ENCODE measurements around the gene PKP3. TPM values are rescaled to one million over a fixed set of nuclear protein-coding genes. Genes with fewer than 3 reads are reported as not detected.
A peak's percentile ranks its signal among the peaks of the same experiment; 100 is the strongest.
"Not testable (repeated sequence)": the region's sequence is repeated elsewhere in the genome, so short reads cannot be mapped to it uniquely, and the experiment has no call there.

Gene PKP3
- polyA plus RNA-seq, 1 donor = 71.6 TPM

DNA sequence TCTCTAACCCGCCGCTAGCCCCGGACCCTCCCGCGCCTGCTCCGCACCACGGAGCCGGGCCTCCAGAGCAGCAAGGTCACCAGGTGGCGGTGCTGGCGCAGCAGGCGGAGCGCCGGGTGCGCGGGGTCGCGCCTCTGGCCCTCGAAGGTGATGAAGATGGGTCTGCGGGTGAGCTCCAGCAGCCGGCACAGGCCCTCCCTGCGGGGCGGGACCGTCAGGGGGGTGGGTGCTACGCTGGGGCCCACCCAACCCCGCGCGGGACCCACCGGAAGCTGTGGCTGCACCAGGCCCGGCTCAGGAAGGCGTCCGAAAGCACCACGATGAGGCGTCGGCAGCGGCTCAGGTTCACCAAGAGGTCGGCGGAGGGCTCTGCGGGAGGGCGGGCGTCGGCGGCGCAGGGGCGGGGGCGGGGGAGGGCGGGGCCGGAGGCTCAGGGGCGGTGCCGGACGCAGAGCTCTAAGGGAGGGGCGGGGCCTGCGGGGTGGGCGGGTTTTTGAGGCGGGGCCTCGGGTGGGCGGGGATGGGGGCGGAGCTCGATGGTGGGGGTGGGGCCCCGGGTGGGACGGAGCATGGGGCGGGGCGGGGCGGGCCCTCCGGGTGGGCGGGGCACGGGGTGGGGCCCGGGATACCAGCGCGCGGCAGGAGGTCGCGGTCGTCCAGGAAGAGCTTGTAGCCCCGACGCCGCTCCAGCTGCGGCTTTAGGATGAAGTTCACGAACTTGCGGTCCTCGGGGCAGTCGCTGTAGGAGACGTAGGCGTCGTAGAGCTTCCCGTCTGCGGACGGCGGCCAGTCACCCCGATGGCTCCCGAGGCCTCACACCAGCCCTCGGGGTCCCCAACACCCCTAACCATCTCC, 13.0 kb downstream of the PKP3 start:
- Histone ChIP-seq H3K4me1 (ENCODE audit: control insufficient read depth, insufficient read depth, low read length) (peaks cover 11% of the 10 kb centered on the region), H3K9me3 (ENCODE audit: control insufficient read depth, low read depth, low read length) (peaks cover 9% of the 10 kb centered on the region), H3K27me3 (ENCODE audit: control insufficient read depth, insufficient read depth, low read length) (peaks cover 3% of the 10 kb centered on the region), H3K36me3 (ENCODE audit: control insufficient read depth, insufficient read depth, low read length) (peaks cover 37% of the 10 kb centered on the region), H3K27ac (ENCODE audit: low read length) (peak overlapping the region; percentile 68), H3K4me3 (ENCODE audit: low read length) (peak overlapping the region; percentile 43)
- no CpG with 5 or more reads among the region's 91 CpGs for WGBS (ENCODE audit: insufficient coverage, low lambda C conversion rate)
- DNase-seq = peak; percentile 75 to 82

DNA sequence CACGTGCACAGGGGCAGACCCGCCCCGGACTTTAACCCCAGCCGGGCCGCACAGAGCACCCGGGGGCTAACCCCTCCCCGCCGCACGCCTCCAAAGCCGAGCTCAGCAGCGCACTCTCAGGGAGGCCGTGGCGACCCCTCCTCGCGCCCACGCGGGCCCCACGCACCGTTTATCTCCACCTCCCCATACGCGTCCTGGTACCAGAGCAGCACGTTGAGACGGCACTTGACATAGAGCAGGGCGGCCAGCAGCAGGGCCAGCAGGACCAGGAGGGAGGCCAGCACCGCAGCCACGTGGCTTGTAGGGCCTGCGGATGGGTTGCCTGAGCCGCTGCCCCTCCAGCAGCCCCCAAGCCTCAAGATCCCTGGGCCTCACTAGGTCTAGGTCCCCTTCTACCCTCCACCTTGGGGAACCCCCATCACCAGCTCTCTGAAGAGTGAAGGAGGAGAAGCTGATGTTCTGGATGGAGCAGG, 13.7 kb downstream of the PKP3 start:
- no peak for DNase-seq
- Histone ChIP-seq H3K27ac (ENCODE audit: low read length) (peak overlapping the region; percentile 55), H3K27me3 (ENCODE audit: control insufficient read depth, insufficient read depth, low read length) (peaks cover 3% of the 10 kb centered on the region), H3K36me3 (ENCODE audit: control insufficient read depth, insufficient read depth, low read length) (peaks cover 37% of the 10 kb centered on the region), H3K4me1 (ENCODE audit: control insufficient read depth, insufficient read depth, low read length) (peaks cover 11% of the 10 kb centered on the region), H3K9me3 (ENCODE audit: control insufficient read depth, low read depth, low read length) (peaks cover 9% of the 10 kb centered on the region), H3K4me3 (ENCODE audit: low read length) (no peak overlapping the region)
- no CpG with 5 or more reads among the region's 28 CpGs for WGBS (ENCODE audit: insufficient coverage, low lambda C conversion rate)

DNA sequence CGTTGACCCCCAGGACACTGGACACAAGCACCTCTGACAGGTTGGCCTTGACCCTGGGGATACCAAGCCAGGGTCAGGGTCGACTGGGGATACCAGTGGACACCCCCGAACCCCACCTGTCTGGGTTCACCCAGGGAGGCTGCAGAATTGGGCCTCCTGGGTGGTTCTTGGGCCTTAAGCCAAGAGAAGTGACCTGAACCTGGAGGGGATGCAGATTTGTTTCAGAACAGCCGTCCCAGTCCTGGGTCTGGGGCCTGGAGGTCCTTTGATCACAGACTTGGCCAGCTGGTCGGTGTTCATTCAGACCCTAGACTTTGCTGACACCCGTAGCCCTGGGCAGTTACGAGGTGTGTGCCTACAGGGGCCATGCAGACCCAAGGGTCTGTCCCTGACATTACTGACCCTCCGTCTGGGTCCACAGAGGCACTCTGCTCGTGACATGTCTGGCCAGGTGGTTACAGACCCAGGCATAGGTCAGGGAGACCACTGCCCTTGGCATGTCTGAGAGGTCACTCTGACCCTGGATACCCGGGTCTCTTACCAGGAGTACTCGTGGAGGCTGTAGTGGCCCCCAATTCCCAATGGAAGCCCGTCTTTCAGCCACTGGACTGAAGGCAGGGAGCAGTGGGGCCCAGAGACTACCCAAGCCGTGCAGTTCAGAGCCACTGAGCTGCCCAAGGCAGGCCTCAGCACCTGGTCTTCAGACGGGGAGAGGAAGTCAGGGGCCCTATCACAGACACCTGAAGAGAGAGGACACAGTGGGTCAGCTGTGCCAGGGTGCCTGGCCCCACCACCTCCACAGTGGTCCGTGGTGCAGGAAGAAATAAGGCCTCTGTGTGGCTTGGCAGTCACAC, 14.4 kb downstream of the PKP3 start:
- DNase-seq = no peak

DNA sequence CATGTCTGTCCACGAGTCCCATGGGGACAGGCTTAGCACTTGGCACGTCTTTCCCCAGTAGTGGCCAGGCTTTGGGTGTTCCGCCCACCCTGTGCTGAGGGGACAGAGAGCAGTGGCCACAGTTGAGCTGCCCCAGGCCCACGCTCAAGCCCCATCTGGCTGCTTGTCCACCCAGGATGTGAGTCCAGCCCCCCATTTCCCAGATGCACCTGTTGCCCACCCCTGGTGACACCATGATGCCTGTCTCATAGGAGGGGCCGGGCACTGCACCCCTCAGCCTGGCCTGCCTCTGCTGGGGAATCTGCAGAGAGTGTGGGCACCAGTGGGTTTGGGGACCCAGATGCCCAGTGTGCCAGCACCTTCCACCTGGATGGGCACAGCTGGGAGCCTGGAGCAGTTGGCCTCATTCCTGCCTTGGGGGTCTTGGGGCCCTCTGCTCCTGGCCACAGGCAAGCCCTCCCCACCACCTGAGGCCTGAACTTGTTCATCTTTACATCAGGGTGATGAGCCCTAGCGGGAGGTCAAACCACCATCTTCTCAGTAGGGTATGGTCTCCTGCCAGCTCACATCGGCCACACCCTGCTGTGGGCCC, 15.1 kb downstream of the PKP3 start:
- no peaks in the 10 kb centered on the region for H3K27me3 ChIP-seq (ENCODE audit: control insufficient read depth, insufficient read depth, low read length)
- no peak overlapping the region for H3K4me3 ChIP-seq (ENCODE audit: low read length)
- peaks cover 26% of the 10 kb centered on the region for H3K36me3 ChIP-seq (ENCODE audit: control insufficient read depth, insufficient read depth, low read length)
- no peak overlapping the region for H3K27ac ChIP-seq (ENCODE audit: low read length)
- no peak for DNase-seq
- H3K4me1 ChIP-seq (ENCODE audit: control insufficient read depth, insufficient read depth, low read length) = peaks cover 13% of the 10 kb centered on the region
- WGBS (ENCODE audit: insufficient coverage, low lambda C conversion rate) = no CpG with 5 or more reads among the region's 7 CpGs
- peaks cover 6% of the 10 kb centered on the region for H3K9me3 ChIP-seq (ENCODE audit: control insufficient read depth, low read depth, low read length)

More for the DNA sequence above, 14.4 kb downstream of the PKP3 start:
- peaks cover 1% of the 10 kb centered on the region for H3K27me3 ChIP-seq (ENCODE audit: control insufficient read depth, insufficient read depth, low read length)
- peaks cover 11% of the 10 kb centered on the region for H3K4me1 ChIP-seq (ENCODE audit: control insufficient read depth, insufficient read depth, low read length)
- H3K9me3 ChIP-seq (ENCODE audit: control insufficient read depth, low read depth, low read length) = peaks cover 6% of the 10 kb centered on the region
- no peak overlapping the region for H3K27ac ChIP-seq (ENCODE audit: low read length)
- no CpG with 5 or more reads among the region's 15 CpGs for WGBS (ENCODE audit: insufficient coverage, low lambda C conversion rate)
- H3K36me3 ChIP-seq (ENCODE audit: control insufficient read depth, insufficient read depth, low read length) = peaks cover 34% of the 10 kb centered on the region
- H3K4me3 ChIP-seq (ENCODE audit: low read length) = no peak overlapping the region

DNA sequence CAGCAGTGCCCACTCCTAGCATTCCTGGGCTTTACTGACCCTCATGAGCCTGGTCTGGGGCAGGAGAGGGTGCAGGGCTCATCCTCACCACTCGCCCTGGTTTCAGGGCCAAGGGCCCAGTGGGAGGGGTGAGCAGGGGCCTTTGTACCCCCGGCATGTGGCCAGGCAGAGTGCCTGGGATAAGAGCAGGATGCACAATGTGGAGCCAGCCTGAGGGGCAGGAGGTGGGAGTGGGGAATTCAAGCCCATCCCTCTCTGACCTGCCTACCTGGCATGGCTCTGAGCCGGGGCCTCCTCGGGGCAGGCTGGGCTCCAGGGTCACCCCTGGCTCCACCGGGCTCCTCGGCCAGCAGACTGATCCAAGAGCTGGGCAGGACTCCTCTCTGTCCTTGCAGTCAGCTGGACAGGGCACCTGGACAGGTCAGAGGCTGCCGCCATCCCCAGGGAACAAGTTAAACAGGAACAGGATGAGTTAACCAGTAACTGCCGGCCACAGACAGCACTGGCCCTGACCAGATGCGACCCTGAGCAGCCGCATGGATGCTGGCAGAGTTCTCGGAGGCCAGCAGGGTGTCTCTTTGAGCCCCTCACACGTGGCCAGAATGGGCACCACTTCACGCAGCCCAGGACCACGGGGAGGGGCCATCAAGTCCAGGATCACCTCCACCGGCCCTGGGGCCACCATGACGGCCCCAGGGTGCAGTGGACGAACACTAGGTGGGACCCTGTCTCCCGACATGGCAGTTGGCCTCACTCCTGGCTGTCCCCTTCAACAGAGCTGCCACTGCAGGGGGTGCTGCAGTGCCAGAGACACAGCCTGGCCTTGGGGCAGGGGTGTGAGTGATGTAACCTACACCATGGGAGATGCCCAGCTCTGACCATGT, 15.8 kb downstream of the PKP3 start:
- H3K9me3 ChIP-seq (ENCODE audit: control insufficient read depth, low read depth, low read length) = peaks cover 6% of the 10 kb centered on the region
- no peak overlapping the region for H3K4me3 ChIP-seq (ENCODE audit: low read length)
- H3K4me1 ChIP-seq (ENCODE audit: control insufficient read depth, insufficient read depth, low read length) = peaks cover 20% of the 10 kb centered on the region
- no CpG with 5 or more reads among the region's 18 CpGs for whole genome bisulfite sequencing (ENCODE audit: insufficient coverage, low lambda C conversion rate)
- no peak overlapping the region for H3K27ac ChIP-seq (ENCODE audit: low read length)
- no peak for DNase-seq
- peaks cover 19% of the 10 kb centered on the region for H3K36me3 ChIP-seq (ENCODE audit: control insufficient read depth, insufficient read depth, low read length)
- H3K27me3 ChIP-seq (ENCODE audit: control insufficient read depth, insufficient read depth, low read length) = no peaks in the 10 kb centered on the region

DNA sequence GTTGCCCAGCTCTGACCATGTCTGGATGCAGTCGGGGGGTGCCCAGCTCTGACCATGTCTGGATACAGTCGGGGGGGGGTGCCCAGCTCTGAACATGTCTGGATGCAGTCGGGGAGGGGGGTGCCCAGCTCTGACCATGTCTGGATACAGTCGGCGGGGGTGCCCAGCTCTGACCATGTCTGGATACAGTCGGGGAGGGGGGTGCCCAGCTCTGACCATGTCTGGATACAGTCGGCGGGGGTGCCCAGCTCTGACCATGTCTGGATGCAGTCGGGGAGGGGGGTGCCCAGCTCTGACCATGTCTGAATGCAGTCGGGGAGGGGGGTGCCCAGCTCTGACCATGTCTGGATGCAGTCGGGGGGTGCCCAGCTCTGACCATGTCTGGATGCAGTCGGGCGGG, 16.7 kb downstream of the PKP3 start:
- no CpG with 5 or more reads among the region's 13 CpGs for WGBS (ENCODE audit: insufficient coverage, low lambda C conversion rate)
- not testable (repeated sequence) for H3K4me3 ChIP-seq (ENCODE audit: low read length); H3K27me3 ChIP-seq (ENCODE audit: control insufficient read depth, insufficient read depth, low read length); DNase-seq; H3K9me3 ChIP-seq (ENCODE audit: control insufficient read depth, low read depth, low read length); H3K27ac ChIP-seq (ENCODE audit: low read length)
- H3K4me1 ChIP-seq (ENCODE audit: control insufficient read depth, insufficient read depth, low read length) = peaks cover 29% of the 10 kb centered on the region
- peaks cover 14% of the 10 kb centered on the region for H3K36me3 ChIP-seq (ENCODE audit: control insufficient read depth, insufficient read depth, low read length)

DNA sequence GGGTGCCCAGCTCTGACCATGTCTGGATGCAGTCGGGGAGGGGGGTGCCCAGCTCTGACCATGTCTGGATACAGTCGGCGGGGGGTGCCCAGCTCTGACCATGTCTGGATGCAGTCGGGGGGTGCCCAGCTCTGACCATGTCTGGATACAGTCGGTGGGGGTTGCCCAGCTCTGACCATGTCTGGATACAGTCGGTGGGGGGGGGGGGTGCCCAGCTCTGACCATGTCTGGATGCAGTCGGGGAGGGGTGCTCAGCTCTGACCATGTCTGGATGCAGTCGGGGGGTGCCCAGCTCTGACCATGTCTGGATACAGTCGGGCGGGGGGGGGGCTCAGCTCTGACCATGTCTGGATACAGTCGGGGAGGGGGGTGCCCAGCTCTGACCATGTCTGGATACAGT, 17.5 kb downstream of the PKP3 start:
- not testable (repeated sequence) for H3K27me3 ChIP-seq (ENCODE audit: control insufficient read depth, insufficient read depth, low read length); DNase-seq; H3K27ac ChIP-seq (ENCODE audit: low read length); H3K4me3 ChIP-seq (ENCODE audit: low read length); H3K36me3 ChIP-seq (ENCODE audit: control insufficient read depth, insufficient read depth, low read length); H3K9me3 ChIP-seq (ENCODE audit: control insufficient read depth, low read depth, low read length)
- WGBS (ENCODE audit: insufficient coverage, low lambda C conversion rate) = no CpG with 5 or more reads among the region's 11 CpGs
- H3K4me1 ChIP-seq (ENCODE audit: control insufficient read depth, insufficient read depth, low read length) = peaks cover 29% of the 10 kb centered on the region

DNA sequence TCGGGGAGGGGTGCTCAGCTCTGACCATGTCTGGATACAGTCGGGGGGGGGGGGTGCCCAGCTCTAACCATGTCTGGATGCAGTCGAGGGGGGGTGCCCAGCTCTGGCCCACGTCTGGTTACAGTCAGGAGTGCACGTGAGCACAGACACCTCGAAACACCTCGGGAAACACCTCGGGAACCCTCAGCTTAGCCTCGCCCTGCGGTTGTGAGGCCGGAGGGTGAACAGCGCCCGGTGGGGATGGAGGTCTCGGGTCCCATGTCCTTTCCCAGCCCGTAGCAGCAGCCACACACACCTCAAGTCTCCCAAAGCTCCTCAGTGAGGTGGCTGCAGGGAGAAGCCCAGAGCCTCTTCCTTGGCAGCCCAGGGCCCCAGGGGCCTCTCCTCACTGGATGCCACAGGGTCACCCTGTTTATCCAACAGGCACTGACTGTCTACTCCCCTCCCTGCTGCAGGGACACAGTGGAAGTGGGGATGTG, 18.7 kb downstream of the PKP3 start:
- H3K4me3 ChIP-seq (ENCODE audit: low read length) = no peak overlapping the region
- peaks cover 17% of the 10 kb centered on the region for H3K27me3 ChIP-seq (ENCODE audit: control insufficient read depth, insufficient read depth, low read length)
- H3K27ac ChIP-seq (ENCODE audit: low read length) = no peak overlapping the region
- no CpG with 5 or more reads among the region's 15 CpGs for WGBS (ENCODE audit: insufficient coverage, low lambda C conversion rate)
- H3K36me3 ChIP-seq (ENCODE audit: control insufficient read depth, insufficient read depth, low read length) = peaks cover 7% of the 10 kb centered on the region
- H3K4me1 ChIP-seq (ENCODE audit: control insufficient read depth, insufficient read depth, low read length) = peaks cover 26% of the 10 kb centered on the region
- H3K9me3 ChIP-seq (ENCODE audit: control insufficient read depth, low read depth, low read length) = peaks cover 1% of the 10 kb centered on the region
- DNase-seq = no peak

DNA sequence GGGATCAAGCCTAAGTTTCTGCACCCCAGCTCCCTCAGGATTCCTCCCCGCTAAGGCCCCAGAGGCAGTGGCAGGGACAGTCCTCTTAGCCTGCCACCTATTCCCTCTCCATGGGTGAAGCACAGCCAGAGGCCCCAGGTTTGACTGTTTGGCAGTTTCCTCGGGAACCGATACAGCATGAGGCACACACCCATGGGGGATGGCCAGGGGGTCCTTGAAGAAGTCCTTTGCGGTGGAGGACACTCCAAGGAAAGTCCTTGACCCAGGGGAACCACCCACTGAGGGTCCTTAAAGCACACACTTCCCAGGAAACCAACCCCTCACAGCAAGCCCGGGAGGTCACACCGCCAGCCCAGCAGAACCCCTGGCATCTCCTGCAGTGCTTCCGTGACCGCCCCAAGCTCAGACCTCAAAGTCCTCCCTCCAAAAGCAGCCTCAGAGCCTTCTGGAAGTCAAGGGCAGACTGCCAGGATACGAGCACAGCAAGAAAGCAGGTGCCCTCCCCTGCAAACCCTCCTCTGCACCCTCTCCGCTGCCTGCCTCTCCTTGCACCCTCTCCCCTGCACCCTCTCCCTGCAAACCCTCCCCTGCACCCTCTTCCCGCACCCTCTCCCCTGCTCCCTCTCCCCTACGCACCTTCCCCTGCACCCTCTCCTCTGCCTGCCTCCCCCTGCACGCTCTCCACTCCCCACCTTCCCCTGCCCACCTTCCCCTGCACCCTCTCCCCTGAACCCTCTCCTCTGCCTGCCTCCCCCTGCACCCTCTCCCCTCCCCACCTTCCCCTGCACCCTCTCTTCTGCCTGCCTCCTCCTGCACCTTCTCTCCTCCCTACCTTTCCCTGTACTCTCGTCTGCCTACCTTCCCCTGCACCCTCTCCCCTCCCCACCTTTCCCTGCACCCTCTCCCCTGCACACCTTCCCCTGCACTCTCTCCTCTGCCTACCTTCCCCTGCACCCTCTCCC, 19.4 kb downstream of the PKP3 start:
- Histone ChIP-seq H3K27ac (ENCODE audit: low read length) (no peak overlapping the region), H3K4me3 (ENCODE audit: low read length) (no peak overlapping the region), H3K27me3 (ENCODE audit: control insufficient read depth, insufficient read depth, low read length) (peaks cover 24% of the 10 kb centered on the region), H3K36me3 (ENCODE audit: control insufficient read depth, insufficient read depth, low read length) (peaks cover 7% of the 10 kb centered on the region), H3K9me3 (ENCODE audit: control insufficient read depth, low read depth, low read length) (no peaks in the 10 kb centered on the region), H3K4me1 (ENCODE audit: control insufficient read depth, insufficient read depth, low read length) (peaks cover 30% of the 10 kb centered on the region)
- DNase-seq = no peak
- 67% methylated on average over 3 of the region's 14 CpGs for WGBS (ENCODE audit: insufficient coverage, low lambda C conversion rate)
